Colonic mucosa (tissue), 4 donors: ENCODE data around the gene UACA. TPM values are rescaled to one million over a fixed set of nuclear protein-coding genes. Genes with fewer than 3 reads are reported as not detected.

Experiments
- DNase-seq: peaks from one replicate; pipeline ENCODE4 v3.0.0-alpha.2; 2020
- H3K27ac ChIP-seq: fragments of 200-600 bp; one replicate; pipeline ENCODE4 v1.8.0; 2021
- H3K27me3 ChIP-seq: fragments of 200-600 bp; one replicate; pipeline ENCODE4 v1.8.0; 2021
- H3K36me3 ChIP-seq: fragments of 200-600 bp; one replicate; pipeline ENCODE4 v1.8.0; 2021
- H3K4me1 ChIP-seq: fragments of 200-600 bp; one replicate; pipeline ENCODE4 v1.8.0; 2021; ENCODE audit warnings: mild to moderate bottlenecking
- H3K4me3 ChIP-seq: fragments of 200-600 bp; one replicate; pipeline ENCODE4 v1.8.0; 2021
- H3K9ac ChIP-seq, 2 donors: one replicate each; pipeline ENCODE4 v1.7.0; 2013; ENCODE audit warnings: control low read depth in 2 of 2, low read depth in 2 of 2, low read length in 2 of 2
- H3K9me3 ChIP-seq: fragments of 200-600 bp; one replicate; pipeline ENCODE4 v1.8.0; 2021
- CTCF ChIP-seq: fragments of 200-600 bp; IDR thresholded peaks from one replicate; pipeline ENCODE4 v1.8.0; 2022; ENCODE audit warnings: antibody characterized with exemption, mild to moderate bottlenecking
- intact Hi-C: fragments of 100-400 bp; cut with DNase I; formaldehyde crosslinking; loops from one replicate; pipeline ENCODE4 v1.14.1; 2022
- total RNA-seq, 2 donors: library from RNA; stranded (reverse); fragmentation: NEBNext Ultra II Directional in 1 of 2; extraction: Animal tissue kit (Norgen Biotek cat#: 25700) in 1 of 2; gene quantifications; one replicate each; pipeline ENCODE4 v1.2.1, GENCODE V29; 2021
- donor health status: healthy.
- donor health status: DM: no; HTN: no; CAD: no.
- donor health status: DM: no; HTN: no; CAD: no.

Gene UACA
- total RNA-seq, 2 donors from 2014 or later: 55.4 to 57.3 TPM

GRCh38 chr15:70763950-70764730 is 782 bp upstream of the UACA start:
- peak overlapping the region; percentile 89 for H3K4me3 ChIP-seq
- DNase-seq: peak; percentile 59
- H3K9me3 ChIP-seq: no peaks in the 10 kb centered on the region
- TF ChIP-seq CTCF: no peak
- no peaks in the 10 kb centered on the region for H3K27me3 ChIP-seq
- no peaks in the 10 kb centered on the region for H3K4me1 ChIP-seq
- H3K27ac ChIP-seq: peak overlapping the region; percentile 97
- peak overlapping the region; percentile 32 to 84 for H3K9ac ChIP-seq
- no peaks in the 10 kb centered on the region for H3K36me3 ChIP-seq
- intact Hi-C loops: no loop called here

GRCh38 chr15:70762469-70763119 is 764 bp downstream of the UACA start:
- intact Hi-C loops: no loop called here
- TF ChIP-seq CTCF: no peak

GRCh38 chr15:70761931-70762468 is 1.4 kb downstream of the UACA start:
- peak overlapping the region in 1 of 2 donors; percentile 87 for H3K9ac ChIP-seq
- intact Hi-C loops: no loop called here
- H3K27ac ChIP-seq: peak overlapping the region; percentile 97
- no peaks in the 10 kb centered on the region for H3K9me3 ChIP-seq
- no peak for DNase-seq
- H3K36me3 ChIP-seq: no peaks in the 10 kb centered on the region
- no peaks in the 10 kb centered on the region for H3K4me1 ChIP-seq
- H3K27me3 ChIP-seq: no peaks in the 10 kb centered on the region
- H3K4me3 ChIP-seq: peak overlapping the region; percentile 89
- TF ChIP-seq CTCF: no peak

More at GRCh38 chr15:70762469-70763119, 764 bp downstream of the UACA start:
- H3K27me3 ChIP-seq: no peaks in the 10 kb centered on the region
- peak overlapping the region; percentile 89 for H3K4me3 ChIP-seq
- H3K9me3 ChIP-seq: no peaks in the 10 kb centered on the region
- peak; percentile 67 for DNase-seq
- H3K4me1 ChIP-seq: no peaks in the 10 kb centered on the region
- peak overlapping the region; percentile 87 to 92 for H3K9ac ChIP-seq
- H3K36me3 ChIP-seq: no peaks in the 10 kb centered on the region
- H3K27ac ChIP-seq: peak overlapping the region; percentile 97

GRCh38 chr15:70761046-70761445 is 2.3 kb downstream of the UACA start:
- H3K36me3 ChIP-seq: no peaks in the 10 kb centered on the region
- no peak overlapping the region for H3K4me3 ChIP-seq
- intact Hi-C loops: no loop called here
- no peak for DNase-seq
- no peak overlapping the region for H3K27ac ChIP-seq
- H3K9me3 ChIP-seq: no peaks in the 10 kb centered on the region
- no peak for TF ChIP-seq CTCF
- H3K9ac ChIP-seq: no peak overlapping the region
- H3K4me1 ChIP-seq: no peaks in the 10 kb centered on the region
- no peaks in the 10 kb centered on the region for H3K27me3 ChIP-seq

GRCh38 chr15:70758790-70759462 is 4.4 kb downstream of the UACA start:
- H3K4me3 ChIP-seq: no peak overlapping the region
- no peaks in the 10 kb centered on the region for H3K4me1 ChIP-seq
- no peak overlapping the region for H3K27ac ChIP-seq
- DNase-seq: no peak
- intact Hi-C loops: no loop called here
- no peaks in the 10 kb centered on the region for H3K9me3 ChIP-seq
- H3K36me3 ChIP-seq: no peaks in the 10 kb centered on the region
- no peak for TF ChIP-seq CTCF
- H3K27me3 ChIP-seq: no peaks in the 10 kb centered on the region
- H3K9ac ChIP-seq: no peak overlapping the region
